CD1c-positive myeloid dendritic cell (primary cell): Measurements from ENCODE around the gene PTBP1.
A peak's percentile ranks its signal among the peaks of the same experiment; 100 is the strongest.

ENCODE experiments used
- DNase-seq: peaks from one replicate; pipeline ENCODE4 v3.0.0-alpha.2; 2016; ENCODE audit errors: extremely low spot score

Gene PTBP1

GRCh38 chr19:796692-797527, at the start of gene PTBP1:
TSS of gene PTBP1 (plus strand) at chr19:797452. CDS start at chr19:797498, 46 bp downstream.
- DNase-seq: peak; percentile 100

DNA sequence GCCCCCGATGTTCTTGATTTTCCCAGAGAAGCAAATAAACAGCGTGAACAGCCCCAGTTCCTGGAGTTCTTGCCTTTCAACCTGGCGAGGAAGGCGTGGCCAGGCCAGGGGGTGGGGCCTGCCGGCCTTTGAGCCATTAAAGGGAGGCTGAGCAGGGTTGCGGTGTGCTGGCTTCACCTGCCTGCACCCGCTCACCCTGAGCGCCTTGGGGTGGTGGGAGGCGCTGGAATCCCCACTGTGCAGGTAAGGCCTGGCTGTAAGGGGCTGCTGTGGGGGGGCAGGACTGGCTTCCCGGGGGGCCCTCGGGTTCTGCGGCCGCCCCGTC, 49.0 kb upstream of the PTBP1 start:
- DNase-seq: no peak

DNA sequence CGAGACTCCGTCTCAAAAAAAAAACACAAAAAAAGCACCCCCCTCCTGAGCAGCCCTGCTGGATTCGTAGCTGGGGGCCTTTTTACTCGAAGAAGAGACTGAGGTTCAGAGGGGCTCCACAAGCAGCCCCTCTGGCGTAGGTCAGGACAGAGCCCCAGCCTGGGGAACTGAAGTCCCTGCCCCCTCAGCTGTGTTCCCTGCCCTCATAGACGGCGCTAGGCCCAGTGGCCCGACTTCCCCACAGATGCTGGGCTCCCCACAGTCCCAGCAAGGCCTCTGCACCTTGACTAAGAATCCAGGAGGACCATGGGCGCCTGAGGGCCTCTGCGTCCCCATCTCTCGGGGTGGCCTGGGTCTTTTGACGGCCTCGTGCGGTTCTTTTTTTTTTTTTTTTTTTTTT, 47.4 kb upstream of the PTBP1 start:
- DNase-seq: no peak

GRCh38 chr19:750640-751423, 46.4 kb upstream of the PTBP1 start, which contains the start of gene MISP:
TSS of gene MISP (plus strand) at chr19:751112. CDS start at chr19:756947, 5,835 bp downstream.
- DNase-seq: no peak

DNA sequence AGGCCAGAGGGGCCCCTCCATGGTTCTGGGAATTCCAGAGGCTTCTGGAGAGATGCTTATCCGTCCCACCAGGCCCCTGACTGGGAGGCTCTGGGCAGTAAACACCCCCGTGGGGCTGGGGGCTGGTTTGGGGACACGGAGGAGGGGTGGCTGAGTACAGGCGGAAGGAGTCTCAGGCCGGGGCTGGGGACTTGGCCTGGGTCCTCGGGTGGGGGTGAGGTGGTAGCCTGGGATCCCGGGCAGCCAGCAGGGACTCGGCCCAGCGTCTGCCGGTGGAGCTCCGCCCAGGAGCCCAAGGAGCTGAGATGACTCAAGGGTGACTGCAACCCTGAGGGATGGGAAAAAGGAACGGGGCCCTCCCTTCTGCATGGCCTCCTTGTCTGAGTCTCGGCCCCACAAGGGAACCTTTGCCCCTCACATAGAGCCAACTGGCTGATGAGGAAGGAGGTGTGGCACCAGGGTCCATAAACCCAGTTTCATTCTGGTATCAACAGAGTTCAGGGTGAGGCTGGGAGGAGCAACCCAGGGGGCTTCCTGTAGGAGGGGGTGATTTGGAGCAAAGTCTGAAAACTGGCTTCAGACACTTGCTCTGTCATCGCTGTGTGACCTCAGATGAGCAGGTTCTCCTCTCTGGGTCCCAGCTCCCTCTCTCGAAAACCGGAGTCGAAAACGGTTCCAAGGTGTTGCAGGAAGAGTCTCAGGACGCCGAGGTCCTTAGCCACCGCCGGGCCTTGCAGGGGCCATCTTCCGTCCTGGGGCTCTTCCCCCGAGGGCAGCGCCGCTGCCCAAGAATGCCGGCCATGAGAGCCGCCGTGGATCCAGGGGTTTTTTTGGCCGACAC, 45.5 kb upstream of the PTBP1 start:
- peak; percentile 79 for DNase-seq

GRCh38 chr19:752652-753517, 44.4 kb upstream of the PTBP1 start:
- peak; percentile 94 for DNase-seq

GRCh38 chr19:754530-754929, 42.7 kb upstream of the PTBP1 start:
- DNase-seq: no peak

- DNase-seq: no peak
These were observed 42.2 kb upstream of the PTBP1 start for GRCh38 chr19:755063-755462.

GRCh38 chr19:756236-756635, 41.0 kb upstream of the PTBP1 start:
- DNase-seq: peak; percentile 45

DNA sequence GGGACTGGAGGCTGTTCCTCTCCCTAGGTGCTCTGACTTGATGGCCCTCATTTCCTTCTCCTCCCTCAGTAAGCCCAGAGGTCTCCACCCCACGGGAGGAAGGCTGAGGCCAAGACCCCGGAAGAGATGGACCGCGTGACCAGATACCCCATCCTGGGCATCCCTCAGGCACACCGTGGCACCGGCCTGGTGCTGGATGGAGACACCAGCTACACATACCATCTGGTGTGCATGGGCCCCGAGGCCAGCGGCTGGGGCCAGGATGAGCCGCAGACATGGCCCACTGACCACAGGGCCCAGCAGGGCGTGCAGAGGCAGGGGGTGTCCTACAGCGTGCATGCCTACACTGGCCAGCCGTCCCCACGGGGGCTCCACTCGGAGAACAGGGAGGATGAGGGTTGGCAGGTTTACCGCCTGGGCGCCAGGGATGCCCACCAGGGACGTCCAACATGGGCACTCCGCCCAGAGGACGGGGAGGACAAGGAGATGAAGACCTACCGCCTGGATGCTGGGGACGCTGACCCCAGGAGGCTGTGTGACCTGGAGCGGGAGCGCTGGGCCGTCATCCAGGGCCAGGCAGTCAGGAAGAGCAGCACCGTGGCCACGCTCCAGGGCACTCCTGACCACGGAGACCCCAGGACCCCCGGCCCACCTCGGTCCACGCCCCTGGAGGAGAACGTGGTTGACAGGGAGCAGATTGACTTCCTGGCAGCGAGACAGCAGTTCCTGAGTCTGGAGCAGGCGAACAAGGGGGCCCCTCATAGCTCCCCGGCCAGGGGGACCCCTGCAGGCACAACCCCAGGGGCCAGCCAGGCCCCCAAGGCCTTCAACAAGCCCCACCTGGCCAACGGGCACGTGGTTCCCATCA, 40.2 kb upstream of the PTBP1 start:
- DNase-seq: no peak

- DNase-seq: no peak
These were observed 39.2 kb upstream of the PTBP1 start for GRCh38 chr19:757811-758668.

DNA sequence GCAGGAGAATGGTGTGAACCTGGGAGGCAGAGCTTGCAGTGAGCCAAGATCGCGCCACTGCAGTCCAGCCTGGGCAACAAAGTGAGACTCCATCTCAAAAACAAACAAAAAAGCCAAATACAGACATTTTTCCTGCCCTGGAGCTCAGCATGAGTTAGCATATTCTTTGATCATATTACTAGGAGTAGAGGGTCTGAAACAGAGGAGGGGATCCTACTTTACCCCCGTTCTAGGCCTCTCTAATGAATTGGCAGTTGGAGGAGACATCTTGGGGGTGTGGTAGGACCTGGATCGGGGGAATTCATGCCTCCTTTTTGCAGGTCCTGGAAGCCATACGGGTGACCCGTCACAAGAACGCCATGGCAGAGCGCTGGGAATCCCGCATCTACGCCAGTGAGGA, 34.1 kb upstream of the PTBP1 start:
- DNase-seq: no peak

- no peak for DNase-seq
These were observed 33.4 kb upstream of the PTBP1 start for GRCh38 chr19:763869-764268.

GRCh38 chr19:764301-764700, 33.0 kb upstream of the PTBP1 start:
- DNase-seq: no peak

- no peak for DNase-seq
These were observed 32.0 kb upstream of the PTBP1 start for GRCh38 chr19:765179-765738.

DNA sequence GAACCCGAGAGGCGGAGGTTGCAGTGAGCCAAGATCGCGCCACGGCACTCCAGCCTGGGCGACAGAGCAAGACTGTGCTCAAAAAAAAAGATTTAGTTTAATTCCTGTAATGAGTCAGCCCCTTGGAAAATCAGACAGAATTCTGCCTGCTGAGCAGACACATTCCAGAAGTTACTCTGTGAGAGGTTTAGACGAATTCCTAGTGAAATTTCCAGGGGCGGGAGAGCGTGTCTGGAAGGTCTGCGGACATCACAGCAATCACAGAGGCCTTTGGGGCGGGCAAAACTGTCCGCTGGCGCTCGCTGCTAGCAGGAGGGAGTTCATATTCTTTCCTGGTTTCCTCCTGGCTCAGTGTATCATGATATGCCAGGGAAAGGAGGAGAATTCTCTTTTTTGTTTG, 28.8 kb upstream of the PTBP1 start:
- no peak for DNase-seq

DNA sequence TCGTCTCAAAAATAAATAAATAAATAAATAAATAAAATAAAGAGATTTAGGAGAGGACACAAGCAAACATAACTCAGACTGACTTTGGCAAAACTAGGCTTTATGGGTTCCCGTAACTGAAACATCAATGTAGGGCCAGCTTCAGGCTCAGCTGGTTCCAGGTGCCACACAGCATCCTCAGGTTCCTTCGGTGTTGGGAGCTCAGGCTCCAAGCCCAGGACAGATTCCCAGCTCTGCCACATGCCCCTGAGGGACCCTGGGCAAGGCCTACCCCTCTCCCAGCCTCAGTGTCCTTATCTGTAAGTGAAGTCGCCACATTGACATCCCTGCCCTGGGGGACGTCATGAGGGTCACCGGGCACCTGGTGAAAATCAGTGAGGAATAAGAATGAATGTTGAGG, 27.6 kb upstream of the PTBP1 start:
- DNase-seq: no peak

DNA sequence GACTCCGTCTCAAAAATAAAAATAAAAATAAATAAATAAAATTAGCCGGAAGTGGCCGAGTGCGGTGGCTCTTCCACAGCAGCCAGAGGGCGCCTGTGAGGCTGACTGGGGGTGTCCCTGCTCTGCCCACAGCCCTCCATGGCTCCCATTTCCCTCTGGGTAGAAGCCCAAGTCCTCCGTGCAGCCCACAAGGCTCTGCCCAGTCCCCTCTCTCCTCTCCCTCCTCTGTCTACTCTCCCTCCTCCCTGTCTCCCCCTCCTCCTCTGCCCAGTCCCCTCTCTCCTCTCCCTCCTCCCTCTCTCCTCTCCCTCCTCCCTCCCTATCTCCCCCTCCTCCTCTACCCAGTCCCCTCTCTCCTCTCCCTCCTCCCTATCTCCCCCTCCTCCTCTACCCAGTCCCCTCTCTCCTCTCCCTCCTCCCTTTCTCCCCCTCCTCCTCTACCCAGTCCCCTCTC, 25.9 kb upstream of the PTBP1 start:
- peak; percentile 72 for DNase-seq

- DNase-seq: no peak
These were observed 25.2 kb upstream of the PTBP1 start for GRCh38 chr19:772063-772462.
